Fibroblast of mammary gland (primary cell): ENCODE results near the gene CLEC14A.

ENCODE experiments used
- DNase-seq: peaks from one replicate; pipeline ENCODE4 v3.0.0-alpha.2; 2010; ENCODE audit warnings: low read depth
- H3K4me3 ChIP-seq: 2 replicates; pipeline ENCODE4 v1.5.1; 2011; ENCODE audit warnings: low read depth, mild to moderate bottlenecking, low read length, moderate library complexity; ENCODE audit not compliant: control insufficient read depth
- CTCF ChIP-seq: conservative IDR thresholded peaks from 2 replicates; pipeline ENCODE4 v1.5.1; 2011; ENCODE audit warnings: low read depth, low read length, inconsistent platforms; ENCODE audit not compliant: control insufficient read depth, insufficient read depth

The CLEC14A gene

GRCh38 chr14:38286452-38286851 is 30.6 kb upstream of the CLEC14A start:
- H3K4me3 ChIP-seq = no peak overlapping the region
- DNase-seq = no peak
- no peak for TF ChIP-seq CTCF

GRCh38 chr14:38285962-38286361 is 30.1 kb upstream of the CLEC14A start:
- TF ChIP-seq CTCF = no peak
- H3K4me3 ChIP-seq = no peak overlapping the region
- DNase-seq = no peak

- TF ChIP-seq CTCF = no peak
- no peak for DNase-seq
- H3K4me3 ChIP-seq = no peak overlapping the region
Measured at GRCh38 chr14:38282936-38283335, 27.0 kb upstream of the CLEC14A start.

- no peak overlapping the region for H3K4me3 ChIP-seq
- no peak for DNase-seq
- TF ChIP-seq CTCF = no peak
Measured at GRCh38 chr14:38280081-38280480, 24.2 kb upstream of the CLEC14A start.

GRCh38 chr14:38279572-38279971 is 23.7 kb upstream of the CLEC14A start:
- TF ChIP-seq CTCF = no peak
- no peak for DNase-seq
- no peak overlapping the region for H3K4me3 ChIP-seq

GRCh38 chr14:38278035-38278434 is 22.1 kb upstream of the CLEC14A start:
- no peak for TF ChIP-seq CTCF
- no peak for DNase-seq
- H3K4me3 ChIP-seq = no peak overlapping the region

GRCh38 chr14:38262844-38263243 is 7.0 kb upstream of the CLEC14A start:
- DNase-seq = no peak
- H3K4me3 ChIP-seq = no peak overlapping the region
- TF ChIP-seq CTCF = no peak
